GM12878 (cell line): ENCODE results near the gene LSM2.
"Not testable (repeated sequence)": the region's sequence is repeated elsewhere in the genome, so short reads cannot be mapped to it uniquely, and the experiment has no call there.

ENCODE experiments used
- CEBPZ ChIP-seq: fragments of 150-350 bp; IDR thresholded peaks from 2 replicates; pipeline ENCODE4 v1.6.1; 2016; ENCODE audit warnings: low read depth, low read length
- CTCF ChIP-seq, 3 experiments: IDR thresholded peaks in 2 of 3; conservative IDR thresholded peaks in 1 of 3; 2 replicates each; pipeline ENCODE4 v1.5.1; 2011; ENCODE audit warnings: low read depth in 3 of 3, low read length in 3 of 3, mild to moderate bottlenecking in 3 of 3, control low read depth in 2 of 3, moderate library complexity in 2 of 3, inconsistent platforms in 1 of 3, mixed read lengths in 1 of 3; ENCODE audit not compliant: control insufficient read depth in 2 of 3, insufficient read depth in 1 of 3; ENCODE audit errors: extremely low read depth in 1 of 3
- NR2C2 ChIP-seq: IDR thresholded peaks from 2 replicates; pipeline ENCODE4 v1.6.1; 2011; ENCODE audit warnings: borderline replicate concordance, low read depth; ENCODE audit not compliant: control insufficient read depth, insufficient read length
- NRF1 ChIP-seq: conservative IDR thresholded peaks from 2 replicates; pipeline ENCODE4 v1.6.1; 2011; ENCODE audit warnings: mild to moderate bottlenecking, low read depth, low read length, improper control_type of control experiment
- POLR2A ChIP-seq: IDR thresholded peaks from 2 replicates; pipeline ENCODE4 v1.6.1; 2011; ENCODE audit warnings: low read depth, mild to moderate bottlenecking, low read length
- REST ChIP-seq: IDR thresholded peaks from 2 replicates; pipeline ENCODE4 v1.6.1; 2012; ENCODE audit warnings: mild to moderate bottlenecking, low read depth, low read length
- TF ChIP-seq, protein P1 (sequence below): IDR thresholded peaks from 2 replicates; pipeline ENCODE4 v1.6.1; 2011; ENCODE audit warnings: low read depth, low read length, improper control_type of control experiment, borderline replicate concordance

DNA sequence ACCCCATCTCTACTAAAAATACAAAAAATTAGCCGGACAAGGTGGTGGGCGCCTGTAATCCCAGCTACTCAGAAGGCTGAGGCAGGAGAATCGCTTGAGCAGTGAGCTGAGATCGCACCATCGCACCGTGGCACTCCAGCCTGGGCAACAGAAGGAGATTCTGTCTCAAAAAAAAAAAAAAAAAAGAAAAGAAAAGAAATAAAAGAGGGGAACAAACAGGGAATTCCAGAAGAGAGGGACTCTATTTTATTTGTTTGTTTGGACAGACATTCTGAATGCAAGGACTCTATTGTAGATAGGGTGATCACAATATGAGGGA is 12.9 kb downstream of the LSM2 start:
- TF ChIP-seq, protein P1, sequence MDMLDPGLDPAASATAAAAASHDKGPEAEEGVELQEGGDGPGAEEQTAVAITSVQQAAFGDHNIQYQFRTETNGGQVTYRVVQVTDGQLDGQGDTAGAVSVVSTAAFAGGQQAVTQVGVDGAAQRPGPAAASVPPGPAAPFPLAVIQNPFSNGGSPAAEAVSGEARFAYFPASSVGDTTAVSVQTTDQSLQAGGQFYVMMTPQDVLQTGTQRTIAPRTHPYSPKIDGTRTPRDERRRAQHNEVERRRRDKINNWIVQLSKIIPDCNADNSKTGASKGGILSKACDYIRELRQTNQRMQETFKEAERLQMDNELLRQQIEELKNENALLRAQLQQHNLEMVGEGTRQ: not testable (repeated sequence)
- TF ChIP-seq REST; CTCF (IDR thresholded peaks at IDR 0.05 in 2 of 3, conservative IDR thresholded peaks at IDR 0.05 in 1 of 3; ENCODE audit: control insufficient read depth in 2 of 3, extremely low read depth in 1 of 3, insufficient read depth in 1 of 3, low read depth in 3 of 3, low read length in 3 of 3); NRF1; CEBPZ; POLR2A; NR2C2: not testable (repeated sequence)
